ENCODE measurements around the gene ESF1.

DNA sequence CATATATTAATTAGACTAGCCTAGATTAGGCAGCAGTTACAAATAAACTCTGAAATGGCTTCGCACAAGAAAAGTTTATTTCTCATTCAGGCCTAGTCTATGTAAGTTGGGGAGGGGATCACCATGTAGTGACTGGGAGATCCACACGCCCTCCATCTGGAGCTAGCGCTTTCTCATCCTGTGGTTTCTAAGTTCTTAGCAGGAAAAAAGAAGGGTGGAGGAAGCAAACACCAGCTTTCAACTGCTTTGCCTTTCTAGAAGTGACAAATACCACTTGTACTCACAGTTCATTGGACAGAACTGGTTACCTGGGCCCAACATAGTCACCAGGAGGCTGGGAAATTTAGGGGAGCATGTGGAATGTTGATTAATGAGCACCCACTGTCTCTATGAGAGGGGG, 46.8 kb upstream of the ESF1 start:
- TF ChIP-seq SP1 (IDR thresholded peaks at IDR 0.05) (no peak), FOXA1 (IDR thresholded peaks at IDR 0.05) (no peak), LEF1 (IDR thresholded peaks at IDR 0.05; ENCODE audit: borderline replicate concordance) (no peak), FOXM1 (IDR thresholded peaks at IDR 0.05; ENCODE audit: borderline replicate concordance) (no peak), SUZ12 (IDR thresholded peaks at IDR 0.05) (no peak), ELF4 (IDR thresholded peaks at IDR 0.05) (no peak)

Measured in HEK293T (cell line).